A549 (cell line): Measurements from ENCODE around the gene CDKN1C.

Source experiments
- CTCF ChIP-seq: fragments of >200 bp; sonication (Bioruptor Twin); formaldehyde crosslinking; IDR thresholded peaks from 3 replicates; pipeline ENCODE4 v1.5.1; 2016
- ELK1 ChIP-seq: fragments of 150-350 bp; IDR thresholded peaks from 2 replicates; pipeline ENCODE4 v1.6.1; 2014; ENCODE audit warnings: low read depth, mild to moderate bottlenecking, low read length
- ESRRA ChIP-seq: fragments of 150-350 bp; IDR thresholded peaks from 2 replicates; pipeline ENCODE4 v1.6.1; 2014; ENCODE audit warnings: mild to moderate bottlenecking, low read length, borderline replicate concordance
- HDAC2 ChIP-seq: fragments of 200-600 bp; sonication (generic); IDR thresholded peaks from 2 replicates; pipeline ENCODE4 v1.6.1; 2016
- HMGXB4 ChIP-seq: fragments of 250-450 bp; sonication (Bioruptor Pico); IDR thresholded peaks from 2 replicates; pipeline ENCODE4 v1.5.0; 2021; ENCODE audit warnings: mild to moderate bottlenecking, moderate library complexity, borderline replicate concordance
- RAD21 ChIP-seq, 2 experiments: fragments of >200 bp in 1 of 2; sonication (Bioruptor Twin) in 1 of 2; formaldehyde crosslinking in 1 of 2; IDR thresholded peaks in 1 of 2; conservative IDR thresholded peaks in 1 of 2; 2 replicates in 1 of 2; 3 replicates in 1 of 2; pipeline ENCODE4 v1.6.1; 2012 to 2018; ENCODE audit warnings: inconsistent platforms in 1 of 2
- RCOR1 ChIP-seq: fragments of 150-350 bp; IDR thresholded peaks from 2 replicates; pipeline ENCODE4 v1.6.1; 2014; ENCODE audit warnings: antibody characterized with exemption, low read length, low read depth
- REST ChIP-seq: fragments of 200-600 bp; sonication (generic); IDR thresholded peaks from 2 replicates; pipeline ENCODE4 v1.6.1; 2016; ENCODE audit warnings: antibody characterized with exemption, mild to moderate bottlenecking, moderate library complexity
- RFX5 ChIP-seq: fragments of 450-650 bp; IDR thresholded peaks from 2 replicates; pipeline ENCODE4 v1.7.1; 2014; ENCODE audit warnings: antibody characterized with exemption, mild to moderate bottlenecking, moderate library complexity

- TF ChIP-seq REST: no peak
- TF ChIP-seq RAD21 (conservative IDR thresholded peaks at IDR 0.05 in 1 of 2, IDR thresholded peaks at IDR 0.05 in 1 of 2): no peak
- TF ChIP-seq HDAC2: no peak
- TF ChIP-seq ELK1: no peak
- TF ChIP-seq ESRRA: no peak
- no peak for TF ChIP-seq HMGXB4 (CRISPR knock-in tag)
- TF ChIP-seq CTCF: no peak
- TF ChIP-seq RFX5: no peak
- TF ChIP-seq RCOR1: no peak
Observed at GRCh38 chr11:2883640-2883978, 2.0 kb downstream of the CDKN1C start.
